ENCODE results near the gene BBS9.

- TF ChIP-seq CTCF (conservative IDR thresholded peaks at IDR 0.05) (no peak), ZFX (IDR thresholded peaks at IDR 0.05) (no peak)
Measured at GRCh38 chr7:33632322-33632721, 503.0 kb downstream of the BBS9 start.

Measured in C4-2B (cell line).